Body of pancreas (tissue), 4 donors: Measurements from ENCODE around the gene TRMT6.

Experiments
- POLR2A ChIP-seq, 3 donors: fragments of 450-650 bp; IDR thresholded peaks; one replicate each; pipeline ENCODE4 v1.6.1; 2016; ENCODE audit warnings: antibody characterized with exemption in 3 of 3, mild to moderate bottlenecking in 2 of 3
- TF ChIP-seq, protein P1 (sequence below), 7 experiments: fragments of 450-650 bp in 4 of 7; fragments of 200-600 bp in 3 of 7; sonication (generic) in 3 of 7; IDR thresholded peaks; one replicate each; pipeline ENCODE4 v1.5.1; 2016 to 2019; ENCODE audit warnings: antibody characterized with exemption in 7 of 7

DNA sequence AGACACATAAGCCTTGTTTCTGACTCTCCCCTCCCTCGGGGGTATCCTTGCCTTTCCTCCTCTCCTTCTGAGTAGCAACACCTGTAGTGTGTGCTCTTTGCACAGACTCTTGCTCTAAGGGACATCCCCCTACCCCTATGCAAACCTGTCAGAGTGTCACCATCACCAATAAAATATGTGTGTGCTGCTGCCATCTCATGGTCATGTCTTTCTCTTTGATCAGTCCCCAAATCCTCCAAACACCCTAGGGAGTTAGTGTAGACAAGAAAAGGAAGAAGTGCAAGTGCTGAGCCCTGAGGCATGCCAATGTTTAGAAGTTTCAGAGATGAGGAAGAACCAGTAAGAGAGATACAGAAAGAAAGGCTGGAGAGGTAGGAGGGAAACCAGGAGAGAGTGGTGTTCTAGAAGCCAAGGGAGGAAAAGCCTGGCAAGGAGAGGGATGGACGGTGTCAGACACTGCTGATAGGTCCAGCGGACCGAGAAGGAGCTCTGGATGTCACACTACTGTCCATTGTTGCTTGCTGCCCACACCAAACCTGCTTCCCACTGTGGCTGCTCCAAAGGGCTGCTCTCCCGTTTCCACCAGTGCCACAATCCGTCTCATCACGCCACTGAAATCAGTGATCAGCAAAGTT, 16.4 kb downstream of the TRMT6 start:
- TF ChIP-seq POLR2A (IDR thresholded peaks at IDR 0.05) = no peak
- TF ChIP-seq, protein P1, sequence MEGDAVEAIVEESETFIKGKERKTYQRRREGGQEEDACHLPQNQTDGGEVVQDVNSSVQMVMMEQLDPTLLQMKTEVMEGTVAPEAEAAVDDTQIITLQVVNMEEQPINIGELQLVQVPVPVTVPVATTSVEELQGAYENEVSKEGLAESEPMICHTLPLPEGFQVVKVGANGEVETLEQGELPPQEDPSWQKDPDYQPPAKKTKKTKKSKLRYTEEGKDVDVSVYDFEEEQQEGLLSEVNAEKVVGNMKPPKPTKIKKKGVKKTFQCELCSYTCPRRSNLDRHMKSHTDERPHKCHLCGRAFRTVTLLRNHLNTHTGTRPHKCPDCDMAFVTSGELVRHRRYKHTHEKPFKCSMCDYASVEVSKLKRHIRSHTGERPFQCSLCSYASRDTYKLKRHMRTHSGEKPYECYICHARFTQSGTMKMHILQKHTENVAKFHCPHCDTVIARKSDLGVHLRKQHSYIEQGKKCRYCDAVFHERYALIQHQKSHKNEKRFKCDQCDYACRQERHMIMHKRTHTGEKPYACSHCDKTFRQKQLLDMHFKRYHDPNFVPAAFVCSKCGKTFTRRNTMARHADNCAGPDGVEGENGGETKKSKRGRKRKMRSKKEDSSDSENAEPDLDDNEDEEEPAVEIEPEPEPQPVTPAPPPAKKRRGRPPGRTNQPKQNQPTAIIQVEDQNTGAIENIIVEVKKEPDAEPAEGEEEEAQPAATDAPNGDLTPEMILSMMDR (IDR thresholded peaks at IDR 0.05) = peak in 3 of 7 experiments; percentile 43 to 46 (median 46)
